ENCODE results near the gene TSPEAR.
"Not testable (repeated sequence)": the region's sequence is repeated elsewhere in the genome, so short reads cannot be mapped to it uniquely, and the experiment has no call there.

Gene TSPEAR

DNA sequence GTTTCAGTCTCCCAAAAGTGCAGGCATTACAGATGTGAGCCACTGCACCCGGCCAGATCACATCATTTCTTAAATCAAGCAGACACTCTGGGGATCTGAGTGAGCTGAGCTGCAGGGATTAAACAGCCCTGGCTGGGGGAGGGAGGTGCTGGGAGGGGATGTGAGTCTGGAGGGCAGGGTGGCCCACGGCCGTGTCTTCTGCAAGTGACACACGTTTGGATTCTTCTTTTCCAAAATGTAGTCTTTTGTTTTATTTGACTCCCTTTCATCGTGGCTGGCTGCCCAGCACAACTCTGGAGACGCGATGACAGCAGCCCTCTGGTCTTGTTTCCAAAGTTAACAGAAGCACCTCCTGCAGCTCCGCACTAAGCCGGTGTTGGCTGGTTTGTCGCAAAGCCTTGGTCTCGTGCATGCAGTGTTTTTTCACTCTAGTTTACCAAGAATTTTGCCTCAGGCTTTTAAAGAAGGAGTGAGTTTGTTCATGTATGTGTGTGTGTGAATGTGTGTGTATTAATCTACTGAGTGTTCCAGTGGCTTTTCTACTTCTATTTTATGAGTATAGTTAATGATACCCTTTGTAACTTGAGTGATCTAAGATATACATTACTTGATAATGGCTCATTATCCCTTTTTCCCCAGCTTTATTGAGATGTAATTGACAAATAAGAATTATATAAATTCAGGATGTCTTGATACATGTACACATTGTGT lies 128.1 kb downstream of the TSPEAR start:
- ATAC-seq, result no peak

DNA sequence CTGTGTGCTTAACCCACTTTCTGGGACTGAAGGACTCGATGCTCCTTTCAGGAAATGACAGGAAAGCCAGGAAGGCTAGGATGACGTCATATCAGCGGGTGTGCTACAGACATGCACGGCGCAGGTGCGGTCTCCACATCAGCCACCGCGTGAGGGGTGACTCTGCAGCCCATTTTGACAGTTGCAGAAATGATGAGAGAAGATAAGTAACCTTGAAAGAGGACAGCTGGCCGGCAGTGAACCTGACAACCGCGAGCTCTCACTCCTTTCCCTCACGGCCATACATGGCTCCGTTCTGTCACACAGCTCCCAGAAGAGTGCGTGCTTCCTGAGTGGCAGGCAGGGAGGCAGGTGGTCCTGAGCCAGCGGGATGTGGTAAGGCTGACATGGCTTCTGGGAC lies 129.3 kb downstream of the TSPEAR start:
- ATAC-seq, result no peak

GRCh38 chr21:44581158-44581557 lies 130.2 kb downstream of the TSPEAR start:
- no peak for ATAC-seq

DNA sequence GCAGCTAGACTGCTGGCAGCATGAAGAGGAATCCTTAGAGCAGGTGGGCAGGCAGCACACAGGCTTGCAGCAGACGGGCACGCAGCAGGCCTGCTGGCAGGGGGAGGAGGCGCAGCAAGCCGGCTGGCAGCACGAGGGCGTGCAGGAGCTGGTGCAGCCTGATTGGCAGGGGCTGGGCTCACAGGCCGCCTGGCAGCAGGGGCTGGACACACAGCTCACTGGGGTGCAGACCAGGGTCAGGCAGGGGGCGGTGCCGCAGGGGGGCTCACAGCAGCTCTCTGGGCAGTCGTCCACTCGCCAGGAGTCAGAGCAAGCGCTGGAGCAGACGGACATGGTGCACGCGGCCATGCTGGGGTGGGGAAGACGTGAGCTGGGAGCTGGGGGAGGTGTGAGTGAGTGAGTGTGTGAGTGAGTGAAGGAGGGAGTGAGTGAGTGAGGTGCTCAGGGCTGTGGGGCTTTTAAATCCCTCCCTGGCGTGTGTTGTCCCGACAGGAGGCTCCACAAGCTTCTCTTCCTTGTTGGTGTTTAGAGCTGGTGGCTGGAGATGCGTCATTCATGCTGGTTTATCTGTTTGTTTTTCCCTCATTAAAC lies 131.0 kb downstream of the TSPEAR start, which contains the start of gene KRTAP10-5:
Gene KRTAP10-5 (minus strand): TSS at position 374 of the 591 bp plus-strand sequence. CDS start 26 bp downstream, at position 348.
- ATAC-seq, result not testable (repeated sequence)

DNA sequence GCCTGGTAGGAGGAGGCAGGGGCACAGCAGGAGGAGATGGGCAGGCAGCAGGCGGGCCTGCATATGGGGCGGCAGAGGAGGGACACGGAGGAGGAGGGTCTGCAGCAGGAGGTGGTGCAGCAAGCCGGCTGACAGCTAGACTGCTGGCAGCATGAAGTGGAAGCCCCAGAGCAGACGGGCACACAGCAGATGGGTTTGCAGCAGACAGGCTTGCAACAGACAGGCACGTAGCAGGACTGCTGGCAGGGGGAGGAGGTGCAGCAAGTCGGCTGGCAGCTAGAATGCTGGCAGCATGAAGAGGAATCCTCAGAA lies 131.6 kb downstream of the TSPEAR start:
- ATAC-seq, result no peak

DNA sequence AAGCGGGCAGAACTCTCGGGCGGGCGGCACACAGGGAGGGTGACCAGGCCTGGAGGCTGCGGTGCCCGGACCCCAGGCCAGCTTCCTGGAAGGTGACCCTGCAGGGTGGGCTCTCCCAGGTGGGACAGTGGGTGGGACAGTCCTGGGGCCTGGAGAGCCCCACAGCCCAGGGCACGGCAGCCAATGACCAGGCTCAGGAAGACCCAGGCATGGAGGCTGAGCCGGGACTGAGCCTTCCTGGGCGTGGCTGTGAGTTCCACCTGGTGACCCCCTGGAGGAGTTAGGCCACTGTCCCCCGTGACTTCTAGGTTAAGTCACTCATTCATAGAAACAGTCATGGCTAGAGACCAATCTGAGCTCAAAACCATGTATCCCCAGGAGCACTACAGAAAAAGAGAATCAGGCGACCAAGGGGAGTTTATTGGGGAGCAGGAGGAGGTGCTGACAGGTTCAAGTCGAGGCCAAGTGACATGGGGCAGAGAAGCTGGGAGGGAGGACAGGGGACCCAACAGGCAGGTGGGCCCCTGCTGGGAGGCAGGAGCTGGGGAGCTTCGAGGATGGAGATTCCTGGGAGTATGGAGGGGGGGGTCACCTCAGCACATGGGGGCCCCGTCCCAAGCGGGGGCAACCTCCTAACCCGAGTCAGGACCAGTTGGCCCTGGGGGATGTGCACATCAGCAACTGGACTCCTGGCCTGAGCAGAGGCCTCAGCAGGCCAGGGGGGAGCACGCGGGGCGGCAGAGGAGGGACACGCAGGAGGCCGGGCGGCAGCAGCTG lies 132.1 kb downstream of the TSPEAR start:
- no peak for ATAC-seq

DNA sequence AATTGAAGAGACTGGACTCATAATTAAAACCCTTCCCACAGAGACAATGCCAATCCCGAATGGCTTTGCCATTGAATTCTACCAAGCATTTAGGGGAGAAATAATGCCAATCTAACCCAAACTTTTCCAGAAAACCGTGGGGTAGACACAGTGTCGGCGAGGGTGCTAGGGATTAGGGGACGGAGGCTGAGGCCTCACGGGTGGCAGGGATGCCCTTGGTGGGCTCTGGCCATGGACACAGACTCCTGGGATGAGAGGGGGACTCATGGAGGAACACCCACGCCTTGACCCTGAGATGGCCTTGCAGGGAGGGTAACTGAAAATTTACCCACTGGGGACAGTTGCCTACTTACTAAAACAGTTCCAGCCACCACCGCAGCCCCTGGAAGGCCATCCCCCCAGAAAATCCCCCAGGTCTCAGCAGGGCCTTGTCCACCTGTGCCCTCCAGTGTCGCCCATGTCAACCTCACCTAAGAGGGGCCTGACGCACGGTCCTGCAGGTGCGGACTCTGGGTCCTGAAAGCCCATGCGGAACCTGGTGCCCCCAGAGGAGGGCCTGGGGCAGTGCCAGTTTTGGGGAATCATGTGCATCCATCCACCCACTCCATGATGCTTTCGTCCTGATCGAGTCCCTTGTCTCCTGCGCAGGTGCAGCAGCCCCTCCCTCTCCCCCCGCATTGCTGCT lies 132.9 kb downstream of the TSPEAR start:
- no peak for ATAC-seq

DNA sequence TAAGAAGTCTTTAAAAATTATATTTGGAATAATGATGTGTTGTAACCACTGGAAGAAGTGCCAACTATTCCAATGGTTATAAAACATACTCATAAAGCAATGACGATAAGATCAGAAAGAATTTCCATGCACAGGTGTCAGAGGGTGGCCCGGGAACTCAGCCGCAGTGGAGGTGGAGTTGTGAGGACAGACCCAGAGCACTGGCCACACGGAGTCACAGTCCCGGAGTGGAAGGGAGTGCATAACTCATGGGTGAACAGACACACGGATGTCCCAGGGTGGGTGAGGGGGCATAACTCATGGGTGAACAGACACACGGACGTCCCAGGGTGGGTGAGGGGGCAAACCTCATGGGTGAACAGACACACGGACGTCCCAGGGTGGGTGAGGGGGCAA lies 135.3 kb downstream of the TSPEAR start:
- no peak for ATAC-seq

GRCh38 chr21:44575307-44576024 lies 135.9 kb downstream of the TSPEAR start:
- no peak for ATAC-seq

GRCh38 chr21:44574457-44575306 lies 136.7 kb downstream of the TSPEAR start:
- no peak for ATAC-seq

DNA sequence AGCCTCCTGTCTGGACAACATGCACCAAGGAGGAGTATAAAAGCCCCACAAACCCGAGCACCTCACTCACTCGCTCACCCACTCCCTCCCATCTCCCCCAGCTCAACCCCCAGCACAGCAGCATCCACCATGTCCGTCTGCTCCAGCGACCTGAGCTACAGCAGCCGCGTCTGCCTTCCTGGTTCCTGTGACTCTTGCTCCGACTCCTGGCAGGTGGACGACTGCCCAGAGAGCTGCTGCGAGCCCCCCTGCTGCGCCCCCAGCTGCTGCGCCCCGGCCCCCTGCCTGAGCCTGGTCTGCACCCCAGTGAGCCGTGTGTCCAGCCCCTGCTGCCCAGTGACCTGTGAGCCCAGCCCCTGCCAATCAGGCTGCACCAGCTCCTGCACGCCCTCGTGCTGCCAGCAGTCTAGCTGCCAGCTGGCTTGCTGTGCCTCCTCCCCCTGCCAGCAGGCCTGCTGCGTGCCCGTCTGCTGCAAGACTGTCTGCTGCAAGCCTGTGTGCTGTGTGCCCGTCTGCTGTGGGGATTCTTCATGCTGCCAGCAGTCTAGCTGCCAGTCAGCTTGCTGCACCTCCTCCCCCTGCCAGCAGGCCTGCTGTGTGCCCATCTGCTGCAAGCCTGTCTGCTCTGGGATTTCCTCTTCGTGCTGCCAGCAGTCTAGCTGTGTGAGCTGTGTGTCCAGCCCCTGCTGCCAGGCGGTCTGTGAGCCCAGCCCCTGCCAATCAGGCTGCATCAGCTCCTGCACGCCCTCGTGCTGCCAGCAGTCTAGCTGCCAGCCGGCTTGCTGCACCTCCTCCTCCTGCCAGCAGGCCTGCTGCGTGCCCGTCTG lies 137.5 kb downstream of the TSPEAR start, which contains the start of gene KRTAP10-4:
Gene KRTAP10-4 (plus strand): TSS at position 100 of the 827 bp plus-strand sequence. CDS start 30 bp downstream, at position 130.
- not testable (repeated sequence) for ATAC-seq

GRCh38 chr21:44572959-44573583 lies 138.3 kb downstream of the TSPEAR start:
- no peak for ATAC-seq

DNA sequence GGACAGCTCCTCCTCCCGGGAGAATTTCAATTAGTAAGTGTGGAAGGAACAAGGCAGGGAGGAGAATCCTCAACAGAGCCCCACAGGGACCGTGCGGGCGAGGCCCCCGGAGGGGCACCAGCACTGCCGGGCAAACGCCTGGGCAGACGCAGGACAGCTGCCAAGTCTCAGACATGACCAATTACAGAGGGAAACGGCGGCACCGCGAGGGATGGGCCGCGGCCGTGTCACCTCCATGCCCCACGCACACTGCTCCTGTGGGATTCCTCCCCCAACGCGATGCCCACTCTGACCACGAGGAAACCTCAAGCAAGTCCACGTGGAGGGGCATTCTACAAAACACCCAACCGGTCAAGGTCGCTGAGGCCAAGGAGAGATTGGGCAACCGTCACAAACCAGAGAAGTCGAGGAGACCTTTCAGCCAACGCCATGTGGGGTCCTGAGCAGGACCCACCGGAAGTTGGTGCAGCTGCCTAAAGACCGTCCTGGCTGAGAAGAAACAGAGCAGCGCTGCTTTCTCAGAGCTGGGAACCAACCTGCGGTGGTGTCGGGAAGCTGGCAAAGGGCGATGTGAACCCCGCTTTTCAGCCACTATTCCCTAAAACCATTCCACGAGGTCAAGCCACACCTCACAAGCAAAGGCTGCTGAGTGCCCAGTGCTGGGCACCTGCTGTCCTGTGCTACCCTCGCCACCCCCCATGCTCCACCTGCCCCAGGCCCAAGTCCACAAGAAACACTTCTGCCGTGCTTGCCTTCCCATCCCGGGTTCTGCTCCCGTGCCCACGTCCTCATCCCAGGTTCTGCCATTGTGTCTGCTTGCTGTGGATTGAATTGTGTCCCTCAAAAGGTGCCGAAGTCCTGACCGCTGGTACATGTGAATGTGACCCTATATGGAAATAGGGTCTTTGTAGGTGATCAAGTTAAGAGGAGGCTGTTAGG lies 139.3 kb downstream of the TSPEAR start:
- ATAC-seq, result no peak

GRCh38 chr21:44571296-44571695 lies 140.1 kb downstream of the TSPEAR start:
- ATAC-seq, result no peak

DNA sequence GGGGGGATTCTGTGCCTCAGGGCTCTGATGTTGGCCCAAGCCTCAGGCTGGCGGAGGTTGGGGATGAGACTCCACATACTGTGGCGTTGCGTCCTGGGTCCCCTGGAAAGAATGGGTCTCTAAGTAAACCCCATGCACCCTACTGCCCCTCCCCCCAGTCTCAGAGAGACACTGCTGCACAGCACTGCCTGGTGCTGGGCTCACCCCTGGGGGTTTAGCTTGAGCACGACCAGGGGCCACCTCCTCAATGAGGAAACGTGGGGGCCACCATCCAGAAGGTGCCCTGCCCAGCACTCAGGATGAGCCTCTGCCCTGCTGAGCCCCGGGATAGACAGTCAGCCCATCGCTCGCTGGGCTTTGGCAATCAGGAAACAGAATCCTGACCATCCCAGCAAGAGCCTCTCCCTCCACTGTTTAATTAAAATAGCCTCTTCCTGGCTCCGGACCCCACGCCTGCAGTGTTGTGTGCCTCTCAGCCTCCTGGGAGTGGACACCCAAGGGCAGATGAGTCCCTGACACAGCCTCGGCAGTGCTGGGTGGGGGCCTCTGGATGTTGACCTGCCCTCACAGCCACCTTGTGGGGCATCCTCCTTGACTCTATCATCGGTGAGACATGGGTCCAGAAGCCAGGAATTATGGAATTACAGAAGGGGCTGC lies 141.4 kb downstream of the TSPEAR start:
- ATAC-seq, result no peak

- ATAC-seq, result no peak
These were observed 142.5 kb downstream of the TSPEAR start for GRCh38 chr21:44568667-44569556.

DNA sequence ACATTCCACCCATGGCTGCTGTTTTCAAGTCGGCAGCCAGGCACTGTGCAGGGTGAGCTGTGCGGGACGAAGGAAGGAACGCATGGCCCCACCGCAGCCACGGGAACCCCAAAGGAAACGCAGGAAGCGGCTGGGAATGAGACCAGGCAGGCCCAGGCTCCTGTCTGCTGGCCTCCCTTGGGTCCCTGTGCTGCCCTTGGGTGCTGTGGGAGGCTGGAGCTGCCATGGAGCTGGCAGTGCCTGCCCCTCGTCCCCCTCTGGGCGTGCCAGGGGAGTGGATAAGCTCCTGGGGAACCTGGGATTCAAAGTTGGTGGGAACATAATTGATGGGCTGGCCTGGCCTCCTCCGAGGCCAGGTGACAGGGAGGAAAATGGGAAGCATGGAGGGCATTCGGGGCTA lies 143.1 kb downstream of the TSPEAR start:
- no peak for ATAC-seq

Measured in activated CD4-positive, CD25-positive, alpha-beta regulatory T cell treated with anti-CD3 and anti-CD28 coated beads, Interleukin-2, amount 50 U/mL, for 24 hours (primary cell).